ENCODE results near the gene RANGAP1. TPM values are rescaled to one million over a fixed set of nuclear protein-coding genes. Genes with fewer than 3 reads are reported as not detected.

The RANGAP1 gene
- total and polyA plus RNA-seq, 3 donors from 2014 or later, result 212 to 319 (median 277) TPM

DNA sequence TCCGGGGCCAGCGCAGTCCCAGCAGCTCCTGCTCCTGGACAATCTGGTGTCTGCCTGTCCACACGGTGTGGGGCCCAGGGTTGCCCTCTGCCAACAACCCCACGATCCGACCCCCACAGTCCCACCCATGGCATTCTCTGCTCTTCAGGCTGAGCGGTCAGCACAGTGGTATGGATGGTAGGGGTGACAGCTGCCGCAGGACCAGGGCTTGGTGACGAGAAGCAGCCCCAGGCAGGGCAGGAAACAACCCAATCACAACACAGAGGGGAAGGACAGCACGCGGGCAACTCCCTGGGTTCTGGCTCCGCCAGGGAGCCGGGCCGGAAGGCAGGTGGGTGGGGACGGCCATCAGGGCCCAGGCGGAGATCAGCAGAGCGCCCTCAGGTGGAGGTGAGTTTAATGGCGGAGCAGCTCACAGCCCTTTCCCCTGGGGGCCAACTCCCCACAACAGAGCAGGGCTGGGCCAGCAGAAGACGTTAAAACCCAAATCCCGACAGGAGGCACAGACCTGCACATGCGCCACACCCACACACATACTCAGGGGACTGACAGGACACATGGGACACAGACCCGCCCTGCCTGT, 40.0 kb downstream of the RANGAP1 start:
- H3K4me1 ChIP-seq, result no peaks in the 10 kb centered on the region
- no peak for TF ChIP-seq POLR2A (IDR thresholded peaks at IDR 0.05)
- TF ChIP-seq, protein P1, sequence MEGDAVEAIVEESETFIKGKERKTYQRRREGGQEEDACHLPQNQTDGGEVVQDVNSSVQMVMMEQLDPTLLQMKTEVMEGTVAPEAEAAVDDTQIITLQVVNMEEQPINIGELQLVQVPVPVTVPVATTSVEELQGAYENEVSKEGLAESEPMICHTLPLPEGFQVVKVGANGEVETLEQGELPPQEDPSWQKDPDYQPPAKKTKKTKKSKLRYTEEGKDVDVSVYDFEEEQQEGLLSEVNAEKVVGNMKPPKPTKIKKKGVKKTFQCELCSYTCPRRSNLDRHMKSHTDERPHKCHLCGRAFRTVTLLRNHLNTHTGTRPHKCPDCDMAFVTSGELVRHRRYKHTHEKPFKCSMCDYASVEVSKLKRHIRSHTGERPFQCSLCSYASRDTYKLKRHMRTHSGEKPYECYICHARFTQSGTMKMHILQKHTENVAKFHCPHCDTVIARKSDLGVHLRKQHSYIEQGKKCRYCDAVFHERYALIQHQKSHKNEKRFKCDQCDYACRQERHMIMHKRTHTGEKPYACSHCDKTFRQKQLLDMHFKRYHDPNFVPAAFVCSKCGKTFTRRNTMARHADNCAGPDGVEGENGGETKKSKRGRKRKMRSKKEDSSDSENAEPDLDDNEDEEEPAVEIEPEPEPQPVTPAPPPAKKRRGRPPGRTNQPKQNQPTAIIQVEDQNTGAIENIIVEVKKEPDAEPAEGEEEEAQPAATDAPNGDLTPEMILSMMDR (IDR thresholded peaks at IDR 0.05), result no peak
- H3K4me3 ChIP-seq, result no peak overlapping the region
- 84 to 88% methylated on average over 14 to 21 of the region's 21 CpGs for WGBS, 2 donors
- H3K27ac ChIP-seq, result no peak overlapping the region
- intact Hi-C loops (cut with DNase I; ENCODE audit: low total_unique reads), result no loop called here
- no peaks in the 10 kb centered on the region for H3K36me3 ChIP-seq (ENCODE audit: low read depth, missing control alignments)
- H3K9me3 ChIP-seq, result no peaks in the 10 kb centered on the region
- no peak for DNase-seq
- H3K27me3 ChIP-seq, result no peaks in the 10 kb centered on the region

- Histone ChIP-seq H3K27ac (no peak overlapping the region), H3K4me1 (no peaks in the 10 kb centered on the region), H3K9me3 (no peaks in the 10 kb centered on the region), H3K27me3 (no peaks in the 10 kb centered on the region), H3K4me3 (no peak overlapping the region), H3K36me3 (ENCODE audit: low read depth, missing control alignments) (no peaks in the 10 kb centered on the region)
- intact Hi-C loops (cut with DNase I; ENCODE audit: low total_unique reads), result no loop called here
- 86 to 92% methylated on average over 6 of the region's 6 CpGs for WGBS, 2 donors
- no peak for DNase-seq
- no peak for TF ChIP-seq POLR2A (IDR thresholded peaks at IDR 0.05)
- TF ChIP-seq, protein P1 (IDR thresholded peaks at IDR 0.05), result no peak
These were observed 42.6 kb downstream of the RANGAP1 start for GRCh38 chr22:41243361-41243760.

GRCh38 chr22:41242396-41243117, 43.4 kb downstream of the RANGAP1 start:
- DNase-seq, result no peak
- Histone ChIP-seq H3K36me3 (ENCODE audit: low read depth, missing control alignments) (no peaks in the 10 kb centered on the region), H3K9me3 (no peaks in the 10 kb centered on the region), H3K4me3 (no peak overlapping the region), H3K27ac (no peak overlapping the region), H3K4me1 (no peaks in the 10 kb centered on the region), H3K27me3 (no peaks in the 10 kb centered on the region)
- no peak for TF ChIP-seq POLR2A (IDR thresholded peaks at IDR 0.05)
- TF ChIP-seq, protein P1 (IDR thresholded peaks at IDR 0.05), result no peak
- intact Hi-C loops (cut with DNase I; ENCODE audit: low total_unique reads), result no loop called here
- 92 to 95% methylated on average over 18 of the region's 18 CpGs for WGBS, 2 donors

- WGBS, 2 donors, result 79 to 96% methylated on average over 7 of the region's 7 CpGs
- Histone ChIP-seq H3K4me3 (no peak overlapping the region), H3K27me3 (no peaks in the 10 kb centered on the region), H3K9me3 (no peaks in the 10 kb centered on the region), H3K27ac (no peak overlapping the region), H3K4me1 (peaks cover 7% of the 10 kb centered on the region), H3K36me3 (ENCODE audit: low read depth, missing control alignments) (no peaks in the 10 kb centered on the region)
- intact Hi-C loops (cut with DNase I; ENCODE audit: low total_unique reads), result no loop called here
- TF ChIP-seq, protein P1 (IDR thresholded peaks at IDR 0.05), result no peak
- TF ChIP-seq POLR2A (IDR thresholded peaks at IDR 0.05), result no peak
- DNase-seq, result no peak
These were observed 44.8 kb downstream of the RANGAP1 start for GRCh38 chr22:41241133-41241676.
